HG02938 (cell line): ENCODE results near the gene CROCC2.

Experiments
- ATAC-seq: cut with Tn5 transposase; IDR thresholded peaks from one replicate; pipeline ENCODE4 v1.9.1; 2021; ENCODE audit warnings: mild to moderate bottlenecking, moderate library complexity; ENCODE audit not compliant: unreplicated experiment

CROCC2 gene

DNA sequence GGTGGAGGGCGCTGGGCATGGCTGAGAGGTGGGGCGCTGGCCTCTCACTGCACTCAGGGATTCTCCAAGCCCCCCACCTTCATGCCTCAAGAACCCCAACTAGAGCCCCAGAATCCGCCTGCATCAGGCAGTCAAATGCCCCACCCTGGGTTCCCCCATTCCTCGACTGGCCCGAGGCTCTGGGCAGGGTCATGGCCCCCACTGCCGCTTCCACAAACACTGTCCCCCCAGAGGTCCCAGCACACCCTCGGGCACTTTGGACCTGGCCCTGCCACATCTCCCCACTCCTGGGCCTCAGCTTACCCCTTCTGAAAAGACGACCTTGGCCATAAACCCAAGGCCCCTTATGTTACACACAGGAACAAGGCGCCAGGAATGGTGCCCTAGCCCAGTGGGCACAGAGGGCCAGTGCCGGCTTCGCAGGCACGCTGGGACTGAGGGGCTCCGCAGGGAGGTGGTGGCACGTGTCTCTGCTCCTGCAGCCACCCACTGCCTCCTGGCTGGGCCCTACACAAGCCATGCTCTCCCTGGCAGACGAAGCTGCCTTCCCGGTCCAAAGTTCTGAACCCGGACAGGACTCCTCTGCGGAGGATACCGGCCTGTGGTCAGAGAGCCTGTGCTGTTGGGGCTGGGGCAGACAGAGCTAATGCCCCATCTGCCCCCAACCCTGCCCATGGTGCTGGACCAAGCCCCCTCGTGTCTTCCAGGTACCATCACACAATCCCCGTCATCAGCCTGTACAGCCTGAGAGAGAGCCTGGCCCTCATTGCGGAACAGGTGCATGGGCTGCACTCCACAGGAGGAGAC, 30.7 kb upstream of the CROCC2 start:
- ATAC-seq, result no peak

DNA sequence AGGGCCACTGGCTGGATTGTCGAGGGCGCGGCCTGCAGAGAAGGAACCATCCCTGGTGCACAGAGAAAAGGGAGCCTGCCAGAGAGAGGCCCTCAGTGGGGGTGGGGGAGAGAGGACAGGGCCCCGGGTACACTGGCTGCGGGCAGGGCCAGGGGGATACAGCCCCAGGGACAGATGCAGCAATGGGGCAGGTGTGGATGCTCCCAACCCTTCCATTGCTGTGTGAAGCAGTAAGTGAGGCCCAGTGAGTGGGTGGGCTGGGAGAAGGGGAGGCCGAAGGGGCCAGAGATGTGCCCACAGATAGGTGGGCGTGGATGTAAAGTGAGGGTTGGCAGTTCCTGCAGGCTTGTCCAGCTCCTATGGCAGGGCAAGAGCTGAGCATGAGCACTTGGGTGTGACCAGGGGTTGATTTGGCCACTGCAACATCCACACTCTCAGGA, 30.1 kb upstream of the CROCC2 start:
- ATAC-seq, result no peak

DNA sequence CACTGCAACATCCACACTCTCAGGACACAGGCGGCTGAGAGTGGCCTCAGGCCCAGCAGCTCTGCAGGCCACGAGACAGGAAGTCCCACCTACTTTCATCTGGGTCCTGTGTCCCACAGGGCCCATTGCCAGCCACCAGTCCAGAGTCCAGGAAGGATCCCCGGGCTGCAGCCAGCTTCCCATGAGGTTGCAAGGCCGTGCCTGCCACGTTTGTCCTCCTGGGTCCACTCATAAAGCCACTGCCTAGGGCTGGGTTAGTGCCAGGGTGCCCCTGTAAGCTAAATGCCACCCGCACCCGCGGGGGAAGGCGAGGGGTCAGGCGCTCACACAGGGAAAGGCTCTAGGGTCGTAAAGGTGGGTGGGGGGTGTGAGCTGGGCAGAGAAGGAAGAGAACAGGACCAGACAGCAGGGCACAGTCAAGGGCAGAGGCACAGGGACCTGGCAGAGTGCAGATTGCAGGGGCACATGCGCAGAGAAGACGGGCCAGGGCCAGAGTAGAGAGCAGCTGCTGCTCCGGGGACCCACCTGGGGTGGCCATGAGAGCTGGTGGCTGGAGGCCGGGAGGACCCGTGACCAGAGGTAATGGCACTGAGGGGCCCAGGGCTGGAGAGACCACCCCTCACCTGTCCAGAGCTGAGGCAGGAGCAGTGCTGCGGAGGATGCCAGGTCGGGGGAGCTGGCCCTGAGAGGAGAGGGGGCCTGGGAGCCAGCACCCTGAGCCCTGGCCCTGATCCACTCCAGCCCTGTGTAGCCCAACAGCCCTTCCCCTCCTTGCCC, 29.5 kb upstream of the CROCC2 start:
- ATAC-seq, result no peak

DNA sequence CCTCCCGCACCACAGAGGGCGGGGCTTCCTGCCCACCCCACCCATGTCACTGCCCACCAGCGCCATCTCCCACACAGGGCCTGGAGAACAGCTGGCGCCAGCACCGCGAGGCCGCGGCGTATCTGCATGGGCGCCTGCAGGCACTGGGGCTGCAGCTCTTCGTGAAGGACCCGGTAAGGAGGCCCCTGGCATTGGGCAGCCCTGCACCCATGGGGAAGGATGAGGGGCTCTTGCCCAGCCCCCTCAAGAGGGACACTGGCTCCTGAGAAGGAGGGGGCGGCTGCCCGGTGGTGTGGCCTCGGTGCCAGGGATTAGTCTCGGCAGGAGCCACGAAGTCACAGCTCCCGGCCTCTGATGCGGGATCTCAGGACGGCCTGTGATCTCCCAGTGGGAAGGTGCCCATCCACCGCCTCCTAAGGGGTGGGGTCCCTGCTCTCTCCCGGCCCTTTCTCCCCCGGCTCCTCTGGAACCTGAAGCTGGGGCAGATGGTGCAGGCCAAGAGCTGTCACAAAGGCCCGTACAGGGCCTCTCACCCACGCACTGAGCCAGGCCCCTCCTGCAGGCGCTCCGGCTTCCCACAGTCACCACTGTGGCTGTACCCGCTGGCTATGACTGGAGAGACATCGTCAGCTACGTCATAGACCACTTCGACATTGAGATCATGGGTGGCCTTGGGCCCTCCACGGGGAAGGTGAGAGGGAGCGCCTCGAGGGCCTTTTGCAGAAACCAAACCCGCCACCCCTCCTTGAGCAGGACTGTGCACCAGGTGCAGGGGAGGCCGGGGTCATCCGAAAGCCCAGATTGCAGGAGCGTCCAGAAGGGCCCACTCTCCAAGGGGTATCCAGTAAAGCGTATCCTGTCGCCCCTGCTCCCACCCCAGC, 28.4 kb upstream of the CROCC2 start:
- no peak for ATAC-seq

DNA sequence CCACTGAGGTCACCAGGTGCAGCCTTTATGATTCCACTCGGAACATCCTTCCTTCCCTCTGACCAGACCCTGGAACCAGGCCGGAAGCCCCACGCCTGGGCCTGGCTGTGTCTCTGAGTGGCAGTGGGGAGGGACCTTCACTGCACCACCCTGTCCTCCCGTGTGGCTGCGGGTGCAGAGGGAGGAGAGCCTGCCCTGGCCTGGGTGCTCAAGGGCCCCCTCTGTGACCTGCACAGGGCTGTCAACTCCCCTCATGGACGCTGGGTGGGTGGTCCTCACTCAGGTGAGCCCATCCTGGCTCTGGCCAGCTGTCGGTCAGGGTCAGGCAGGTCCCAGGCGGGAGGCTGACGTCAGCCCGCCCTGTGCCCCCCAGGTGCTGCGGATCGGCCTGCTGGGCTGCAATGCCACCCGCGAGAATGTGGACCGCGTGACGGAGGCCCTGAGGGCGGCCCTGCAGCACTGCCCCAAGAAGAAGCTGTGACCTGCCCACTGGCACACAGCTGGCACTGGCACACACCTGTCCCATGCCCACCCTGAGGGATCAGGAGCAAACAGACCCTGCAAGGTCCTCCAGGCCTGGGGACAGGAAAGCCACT, 27.7 kb upstream of the CROCC2 start:
- no peak for ATAC-seq

DNA sequence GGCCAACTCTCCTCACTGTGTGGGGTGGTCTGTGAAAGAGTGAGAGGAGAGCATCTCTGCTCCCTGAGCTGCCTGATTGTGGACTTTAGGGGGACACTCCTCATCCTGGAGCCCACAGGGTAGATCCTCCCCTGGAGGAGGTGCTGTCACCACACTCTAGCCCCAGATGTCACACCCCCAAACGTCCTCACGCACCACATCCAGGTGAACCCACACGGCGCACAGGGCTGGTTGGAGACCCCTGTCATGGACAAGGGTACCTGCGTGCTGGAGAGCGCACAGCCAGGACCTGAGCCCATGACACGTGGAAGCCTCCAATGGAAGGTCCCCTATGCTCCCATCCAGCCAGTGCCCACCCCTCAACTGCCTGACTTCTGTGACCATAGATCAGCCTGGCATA, 27.0 kb upstream of the CROCC2 start:
- no peak for ATAC-seq

DNA sequence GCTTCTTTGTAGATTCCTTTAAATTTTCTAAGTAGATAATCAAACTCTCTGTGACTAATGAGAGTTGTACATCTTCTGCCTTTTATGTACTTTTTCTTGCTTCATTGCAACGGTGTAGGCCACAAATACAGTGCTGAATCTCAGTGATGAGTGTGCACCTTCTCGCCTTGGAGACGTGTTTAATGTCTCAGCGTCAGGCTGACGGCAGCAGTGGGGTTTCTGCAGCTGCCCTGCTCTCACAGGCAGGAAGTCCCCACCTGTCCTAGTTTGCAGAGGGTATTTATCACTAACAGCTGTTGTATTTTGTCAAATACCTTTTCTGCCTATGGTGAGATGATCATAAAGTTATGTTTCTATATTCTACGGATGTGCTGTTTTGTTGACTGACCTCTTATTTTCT, 24.2 kb upstream of the CROCC2 start:
- ATAC-seq, result no peak

DNA sequence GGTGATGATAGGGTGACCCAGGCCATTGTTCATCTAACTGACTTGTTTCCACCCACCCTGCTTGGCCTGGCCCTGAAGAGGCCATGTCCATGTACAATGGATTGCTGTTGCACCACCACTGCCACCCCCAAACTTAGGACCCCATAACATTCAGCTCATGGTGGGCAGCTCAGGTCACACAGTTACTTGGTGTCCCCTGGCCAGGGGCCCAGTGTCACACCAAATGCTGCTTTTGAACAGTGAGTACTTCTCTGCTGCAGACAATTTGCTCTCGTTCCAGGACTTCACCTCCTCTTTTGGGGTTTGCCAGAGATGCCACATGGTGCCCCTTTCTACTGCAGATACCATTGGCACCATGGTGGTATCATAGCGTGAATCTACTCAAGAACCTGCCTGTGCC, 21.9 kb upstream of the CROCC2 start:
- ATAC-seq, result no peak

DNA sequence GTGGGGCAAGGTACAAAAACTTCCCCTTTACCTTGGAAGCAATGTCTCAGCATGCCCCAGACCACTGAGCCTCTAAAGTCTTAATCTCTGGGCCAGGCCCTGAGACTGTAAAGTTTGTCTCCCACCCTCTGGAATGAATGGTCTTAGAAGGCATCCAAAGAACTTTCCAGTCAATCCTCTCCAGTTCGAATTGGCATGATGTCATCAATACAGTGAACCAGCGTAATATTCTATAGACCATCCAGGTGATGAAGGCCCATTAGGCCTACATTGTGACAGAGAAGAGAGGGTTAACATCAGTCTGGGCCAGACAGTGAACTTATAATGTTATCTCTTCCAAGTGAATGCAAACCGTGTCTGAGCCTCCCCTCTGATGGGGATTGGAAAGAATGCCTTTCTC, 21.4 kb upstream of the CROCC2 start:
- no peak for ATAC-seq

DNA sequence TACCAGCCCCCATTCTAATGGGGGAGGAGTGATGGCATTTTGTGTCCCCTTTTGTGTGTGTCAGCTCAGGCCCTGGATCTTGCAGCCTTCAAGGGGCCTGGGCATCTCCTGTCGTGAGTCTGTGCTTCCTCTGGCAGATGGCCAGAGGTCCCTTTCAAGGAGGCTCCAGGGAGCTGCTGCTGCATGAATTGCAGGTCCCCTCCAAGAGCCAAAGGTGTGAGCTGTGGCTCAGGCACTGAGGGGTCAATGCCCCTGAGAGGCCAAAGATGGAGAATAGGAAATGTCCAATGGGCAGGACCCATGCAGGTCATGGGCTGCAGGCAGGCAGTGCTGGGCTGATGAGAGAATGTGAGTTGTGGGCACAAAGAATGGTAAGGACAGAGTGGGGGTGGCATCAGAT, 20.6 kb upstream of the CROCC2 start:
- no peak for ATAC-seq

DNA sequence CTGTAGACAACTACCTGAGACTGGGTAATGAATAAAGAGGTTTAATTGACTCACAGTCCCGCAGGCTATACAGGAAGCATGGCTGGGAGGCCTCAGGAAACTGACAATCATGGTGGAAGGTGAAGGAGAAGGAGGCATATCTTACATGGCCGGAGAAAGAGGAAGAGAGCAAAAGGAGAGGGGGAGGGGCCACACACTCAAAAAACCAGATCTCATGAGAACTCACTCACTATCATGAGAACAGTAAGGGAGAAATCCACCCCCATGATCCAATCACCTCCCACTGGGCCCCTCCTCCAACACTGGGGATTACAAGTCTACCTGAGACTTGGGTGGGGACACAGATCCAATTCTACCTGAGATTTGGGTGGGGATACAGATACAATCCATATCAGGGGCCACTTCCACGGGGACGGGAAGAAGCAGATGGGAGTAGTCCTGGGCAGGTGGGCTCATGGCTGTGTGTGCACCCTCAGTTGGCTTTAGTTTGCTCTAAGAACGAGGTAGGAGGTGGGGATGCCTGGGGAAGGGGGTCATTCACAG, 20.0 kb upstream of the CROCC2 start:
- no peak for ATAC-seq

DNA sequence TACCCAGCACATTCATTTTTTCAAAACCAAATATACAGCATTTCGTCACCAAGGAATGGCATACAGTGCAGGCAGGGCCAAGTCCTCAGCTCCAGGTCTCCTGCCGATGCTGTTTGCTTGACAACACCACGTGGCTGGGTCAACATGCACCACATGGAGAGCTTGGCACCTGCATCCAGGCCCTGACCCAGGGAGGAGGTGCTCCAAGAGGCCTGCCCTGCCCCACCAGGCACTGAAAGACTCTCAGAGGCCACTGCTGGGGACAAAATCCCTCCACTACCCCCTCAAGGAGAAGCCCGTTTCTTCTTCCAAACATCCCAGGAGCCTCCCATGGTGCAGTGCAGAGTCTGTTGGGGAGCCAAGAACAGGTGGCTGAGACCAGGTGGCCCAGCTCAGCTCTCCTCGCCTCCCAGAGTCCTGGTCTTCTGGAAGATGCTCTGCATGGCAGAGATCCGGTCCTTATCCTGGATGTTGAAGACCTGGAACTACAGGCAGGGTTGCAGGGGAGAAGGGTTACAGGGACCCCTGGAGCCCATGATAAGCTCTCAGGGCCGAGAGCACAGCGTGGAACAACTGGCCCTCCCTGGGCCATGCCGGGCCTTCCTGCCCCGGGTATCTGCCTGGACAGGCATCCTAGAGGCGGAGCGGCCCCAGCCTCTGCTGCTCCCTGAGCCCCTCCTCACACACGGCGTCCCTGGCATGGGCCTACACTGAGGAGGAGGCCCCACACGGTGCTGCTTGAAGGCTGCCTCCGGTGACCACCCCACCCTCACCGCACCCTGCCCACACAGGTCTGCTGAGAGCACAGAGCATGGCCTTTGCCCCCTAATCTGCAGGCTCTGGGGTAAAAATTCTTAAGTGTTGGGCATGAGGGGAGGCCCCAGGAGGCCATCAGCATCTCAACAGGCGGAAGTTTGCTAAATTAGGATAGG, 19.2 kb upstream of the CROCC2 start:
- no peak for ATAC-seq

DNA sequence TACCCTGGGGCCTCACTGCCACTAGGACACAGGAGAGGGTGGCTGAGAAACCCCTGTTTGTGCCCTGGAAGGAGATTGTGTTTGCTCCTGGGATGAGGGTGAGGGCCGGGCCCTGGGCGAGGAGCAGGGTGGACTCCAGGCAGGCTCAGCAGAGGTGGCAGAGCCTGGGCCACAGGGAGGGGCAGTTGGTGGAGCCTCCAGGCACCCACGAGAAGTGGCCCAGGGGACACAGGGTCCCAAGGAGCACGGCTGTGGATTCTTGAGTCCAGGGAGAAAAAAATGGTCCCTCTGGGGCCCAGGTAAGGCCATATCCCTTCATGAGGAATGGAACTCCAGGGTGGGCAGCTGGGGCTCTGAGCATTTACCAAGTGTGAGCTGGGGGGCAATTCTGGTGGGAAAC, 18.5 kb upstream of the CROCC2 start:
- ATAC-seq, result no peak

DNA sequence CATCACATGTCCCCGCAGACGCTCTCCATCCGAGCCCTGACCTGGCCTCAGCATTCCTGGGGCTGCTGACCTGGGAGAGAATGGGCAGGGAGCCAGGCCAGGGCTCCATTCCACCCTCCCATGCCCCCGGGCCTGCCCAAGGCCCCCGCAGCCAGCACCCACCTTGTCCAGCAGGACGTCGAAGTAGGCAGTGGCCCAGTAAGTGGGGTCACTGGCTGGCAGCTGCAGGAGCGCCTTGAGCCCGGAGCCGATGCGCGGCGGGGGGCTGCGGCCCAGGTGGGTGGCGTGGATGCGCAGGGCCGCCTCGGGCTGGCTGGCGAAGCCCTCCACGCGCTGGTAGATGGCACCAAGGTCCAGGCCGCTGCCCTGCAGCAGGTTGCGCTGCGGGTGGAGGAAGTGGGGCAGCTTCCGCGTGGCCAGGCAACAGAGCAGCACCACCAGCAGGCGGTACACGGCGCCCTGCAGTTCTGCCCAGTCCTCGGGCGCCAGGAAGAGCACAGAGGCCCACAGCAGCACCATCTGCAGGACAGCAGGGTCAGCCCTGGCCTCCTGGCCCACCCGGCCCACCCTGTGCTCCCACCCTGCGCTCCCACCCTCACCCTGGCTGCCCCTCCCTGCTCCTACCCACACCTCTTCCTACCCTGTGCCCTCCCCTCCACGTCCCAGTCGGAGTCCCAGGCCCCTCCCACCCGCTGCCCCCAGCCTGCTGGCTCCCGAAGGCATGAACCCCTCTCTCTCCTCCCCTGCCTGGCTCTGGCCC, 17.8 kb upstream of the CROCC2 start:
- ATAC-seq, result no peak

DNA sequence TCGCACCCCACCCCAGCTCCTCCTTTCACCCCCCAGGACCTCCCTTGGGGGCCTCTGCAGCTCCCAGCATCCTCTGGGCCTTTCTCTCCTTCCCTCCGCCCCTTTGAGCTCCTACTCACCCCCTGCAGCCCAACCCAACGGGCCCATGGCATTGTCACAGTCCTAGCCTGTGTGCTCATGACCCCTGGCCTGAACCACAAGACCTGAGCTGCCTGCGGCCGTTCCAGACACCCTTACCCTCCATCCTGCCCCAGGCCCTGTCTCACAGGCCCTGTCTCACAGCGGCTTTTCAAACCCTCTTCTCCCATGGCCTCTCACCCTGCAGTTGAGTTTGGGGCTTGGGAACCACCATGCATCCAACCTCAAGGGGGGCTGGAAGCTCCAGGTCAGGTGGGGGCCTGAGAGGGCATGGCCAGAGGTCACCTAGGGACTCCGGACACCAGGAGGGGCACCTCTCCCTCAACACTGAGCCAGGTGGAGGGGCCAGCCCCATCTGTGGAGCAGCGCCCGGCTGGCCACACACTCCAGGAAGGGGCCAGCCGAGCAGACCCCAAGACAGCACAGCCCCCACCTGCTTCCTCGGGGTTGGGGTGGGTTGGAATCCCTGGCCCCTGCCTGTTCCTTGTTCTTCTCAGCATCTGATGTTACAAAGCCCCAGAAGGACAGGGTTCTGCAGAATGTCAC, 17.1 kb upstream of the CROCC2 start:
- ATAC-seq, result no peak

DNA sequence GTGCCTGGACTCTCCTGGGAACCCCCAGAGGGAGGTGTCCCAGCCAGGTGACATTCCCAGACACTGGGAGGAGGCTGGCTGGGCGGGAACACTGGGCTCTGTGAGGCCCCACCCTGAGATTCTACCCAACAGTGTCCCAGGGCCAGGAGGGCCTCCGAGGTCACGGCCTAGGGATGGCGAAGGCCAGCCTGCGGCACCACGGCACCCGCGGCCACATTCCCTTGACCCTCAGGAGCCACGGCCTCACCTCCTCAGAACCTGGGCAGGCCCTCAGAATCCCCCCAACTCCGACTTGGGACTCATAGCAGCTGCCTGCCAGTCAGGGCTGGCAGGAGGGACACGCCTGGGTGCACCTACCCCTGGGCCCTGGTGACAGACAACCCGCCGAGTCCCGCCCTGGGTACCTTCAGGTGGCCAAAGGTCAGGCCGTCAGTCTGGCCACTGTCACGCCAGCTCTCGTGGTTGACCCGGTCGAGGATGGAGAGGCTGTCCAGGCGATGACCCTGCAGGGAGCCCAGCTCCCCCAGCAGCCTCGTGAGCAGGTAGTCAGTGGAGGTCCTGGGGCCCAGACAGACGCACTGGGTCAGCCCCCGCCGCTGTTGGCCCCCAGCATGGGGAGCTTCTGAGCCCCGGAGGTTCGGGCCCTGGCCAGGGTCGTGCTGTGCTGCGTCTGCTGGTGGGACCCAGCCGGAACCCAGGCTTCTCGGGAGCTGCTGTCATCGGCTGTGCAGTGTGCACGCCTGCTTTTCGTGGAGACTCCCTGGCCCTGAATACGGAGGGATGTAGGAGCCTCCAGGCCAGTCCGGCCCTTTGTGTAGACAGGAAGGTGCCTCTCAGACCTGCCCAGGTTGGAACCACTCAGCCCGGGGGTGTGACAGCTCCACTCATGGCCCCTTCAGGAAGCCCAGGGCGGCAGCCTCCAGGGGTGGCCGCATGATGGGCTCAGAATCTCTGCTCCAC, 16.3 kb upstream of the CROCC2 start:
- no peak for ATAC-seq

DNA sequence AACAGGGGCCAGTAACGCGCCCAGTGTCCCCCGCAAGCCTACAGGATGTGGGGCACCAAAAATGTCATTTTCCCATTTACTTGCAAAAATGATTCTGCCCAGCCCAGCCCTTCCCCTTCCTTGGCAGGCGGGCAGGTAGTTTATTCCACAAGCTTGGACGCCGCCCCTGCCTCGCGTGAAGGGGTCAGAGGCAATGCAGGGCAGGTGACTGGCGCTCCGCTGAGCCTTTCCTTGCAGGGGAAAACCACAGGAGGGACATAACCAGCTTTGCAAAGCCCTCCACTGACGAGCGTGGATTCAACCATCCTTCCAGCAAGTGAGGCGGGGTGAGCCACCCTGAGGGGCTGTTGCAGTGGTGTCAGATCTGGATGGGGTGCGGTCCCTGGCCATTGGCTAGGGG, 15.4 kb upstream of the CROCC2 start:
- ATAC-seq, result no peak
